Measurements from ENCODE around the gene GUSB. TPM values are rescaled to one million over a fixed set of nuclear protein-coding genes. Genes with fewer than 3 reads are reported as not detected.
"Not testable (repeated sequence)": the region's sequence is repeated elsewhere in the genome, so short reads cannot be mapped to it uniquely, and the experiment has no call there.

GUSB gene
- total and polyA plus RNA-seq, 4 donors = 45.2 to 94.7 (median 53.0) TPM

DNA sequence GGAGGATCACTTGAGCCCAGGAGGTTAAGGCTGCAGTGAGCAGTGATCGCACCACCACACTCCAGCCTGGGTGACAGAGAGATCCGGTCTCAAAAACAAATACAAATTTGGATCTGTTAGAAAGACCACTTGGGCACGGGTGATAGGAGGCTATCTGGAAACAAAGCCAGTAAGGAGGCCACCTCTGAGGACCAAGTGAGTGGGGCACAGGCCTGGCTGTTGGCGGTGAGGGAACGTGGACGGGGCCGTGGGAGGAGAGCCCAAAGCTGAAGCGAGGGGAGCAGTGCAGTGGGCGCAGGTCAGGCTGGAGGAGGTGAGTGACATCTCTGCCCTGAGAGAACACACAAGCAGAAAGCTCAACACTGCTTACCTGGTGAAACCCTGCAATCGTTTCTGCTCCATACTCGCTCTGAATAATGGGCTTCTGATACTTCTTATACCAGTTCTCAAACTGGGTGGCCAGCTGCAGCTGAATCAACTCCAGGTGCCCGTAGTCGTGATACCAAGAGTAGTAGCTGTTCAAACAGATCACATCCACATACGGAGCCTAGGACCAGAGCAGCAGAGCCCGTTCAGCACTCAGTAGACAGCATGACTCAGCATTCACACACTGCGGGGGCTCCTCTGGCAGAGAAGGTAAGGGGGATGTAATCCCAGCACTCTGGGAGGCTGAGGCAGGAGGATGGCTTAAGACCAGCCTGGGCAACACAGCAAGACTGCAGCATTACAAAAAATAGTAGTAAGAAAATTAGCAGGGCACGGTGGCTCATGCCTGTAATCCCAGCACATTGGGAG, 14.5 kb downstream of the GUSB start:
- Histone ChIP-seq H3K27me3 (ENCODE audit: control insufficient read depth in 4 of 4, insufficient read depth in 4 of 4, low read length in 3 of 4) (no peaks in the 10 kb centered on the region), H3K9ac (ENCODE audit: low read depth in 1 of 2, low read length in 2 of 2) (no peak overlapping the region), H3K4me3 (ENCODE audit: low read depth in 1 of 3, low read length in 3 of 3) (no peak overlapping the region), H3K9me3 (ENCODE audit: control insufficient read depth in 4 of 4, low read length in 3 of 4) (no peaks in the 10 kb centered on the region), H3K4me1 (ENCODE audit: control insufficient read depth in 4 of 4, insufficient read depth in 4 of 4, low read length in 3 of 4) (peaks cover 0 to 1% (median 0%) of the 10 kb centered on the region in 4 donors), H3K36me3 (ENCODE audit: control insufficient read depth in 4 of 4, insufficient read depth in 3 of 4, low read depth in 1 of 4, low read length in 3 of 4) (peaks cover 8 to 70% (median 50%) of the 10 kb centered on the region in 4 donors), H3K27ac (ENCODE audit: low read depth in 1 of 2, low read length in 2 of 2) (no peak overlapping the region)
- no peak for TF ChIP-seq REST (IDR thresholded peaks at IDR 0.05)
- TF ChIP-seq NR2F2 (IDR thresholded peaks at IDR 0.05) = no peak
- no peak for TF ChIP-seq FOXA1 (IDR thresholded peaks at IDR 0.05)
- TF ChIP-seq TAF1 (conservative IDR thresholded peaks at IDR 0.05) = no peak
- TF ChIP-seq SP1 (IDR thresholded peaks at IDR 0.05) = no peak
- TF ChIP-seq FOXA2 (IDR thresholded peaks at IDR 0.05) = no peak
- TF ChIP-seq GABPA (IDR thresholded peaks at IDR 0.05 in 1 of 2, conservative IDR thresholded peaks at IDR 0.05 in 1 of 2) = no peak
- TF ChIP-seq, protein P1, sequence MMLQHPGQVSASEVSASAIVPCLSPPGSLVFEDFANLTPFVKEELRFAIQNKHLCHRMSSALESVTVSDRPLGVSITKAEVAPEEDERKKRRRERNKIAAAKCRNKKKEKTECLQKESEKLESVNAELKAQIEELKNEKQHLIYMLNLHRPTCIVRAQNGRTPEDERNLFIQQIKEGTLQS (IDR thresholded peaks at IDR 0.05) = no peak
- no peak for TF ChIP-seq MAX (IDR thresholded peaks at IDR 0.05)
- TF ChIP-seq EGR1 (IDR thresholded peaks at IDR 0.05; ENCODE audit: low read depth in 2 of 2) = no peak
- WGBS = 96% methylated on average over 17 of the region's 17 CpGs
- DNase-seq (ENCODE audit: low spot score) = no peak

DNA sequence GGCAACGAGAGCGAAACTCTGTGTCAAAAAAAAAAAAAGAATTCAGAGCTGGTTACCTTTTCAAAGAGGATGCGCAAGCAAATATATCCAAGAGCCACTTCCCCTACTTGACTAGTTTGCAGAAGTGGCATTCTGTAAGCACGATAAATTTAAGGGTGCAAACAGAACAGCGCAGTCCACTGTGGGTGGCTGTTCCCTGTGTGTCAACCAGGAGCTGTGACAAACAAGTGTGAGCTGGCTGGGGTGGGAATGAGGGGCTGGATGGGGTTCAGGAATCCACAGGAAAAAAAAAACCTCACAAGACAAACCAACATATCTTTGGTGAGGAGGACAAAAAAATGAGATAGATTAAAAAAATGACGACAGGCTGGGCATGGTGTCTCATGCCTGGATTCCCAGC, 15.9 kb downstream of the GUSB start:
- peaks cover 0 to 16% (median 10%) of the 10 kb centered on the region in 4 donors for H3K4me1 ChIP-seq (ENCODE audit: control insufficient read depth in 4 of 4, insufficient read depth in 4 of 4, low read length in 3 of 4)
- H3K9ac ChIP-seq (ENCODE audit: low read depth in 1 of 2, low read length in 2 of 2) = no peak overlapping the region
- DNase-seq (ENCODE audit: low spot score) = no peak
- H3K9me3 ChIP-seq (ENCODE audit: control insufficient read depth in 4 of 4, low read length in 3 of 4) = no peaks in the 10 kb centered on the region
- no peaks in the 10 kb centered on the region for H3K27me3 ChIP-seq (ENCODE audit: control insufficient read depth in 4 of 4, insufficient read depth in 4 of 4, low read length in 3 of 4)
- peaks cover 8 to 60% (median 47%) of the 10 kb centered on the region in 4 donors for H3K36me3 ChIP-seq (ENCODE audit: control insufficient read depth in 4 of 4, insufficient read depth in 3 of 4, low read depth in 1 of 4, low read length in 3 of 4)
- H3K27ac ChIP-seq (ENCODE audit: low read depth in 1 of 2, low read length in 2 of 2) = no peak overlapping the region
- H3K4me3 ChIP-seq (ENCODE audit: low read depth in 1 of 3, low read length in 3 of 3) = no peak overlapping the region
- WGBS = 94% methylated on average over 6 of the region's 6 CpGs
- TF ChIP-seq HNF4A (conservative IDR thresholded peaks at IDR 0.05) = no peak
- TF ChIP-seq, protein P2, sequence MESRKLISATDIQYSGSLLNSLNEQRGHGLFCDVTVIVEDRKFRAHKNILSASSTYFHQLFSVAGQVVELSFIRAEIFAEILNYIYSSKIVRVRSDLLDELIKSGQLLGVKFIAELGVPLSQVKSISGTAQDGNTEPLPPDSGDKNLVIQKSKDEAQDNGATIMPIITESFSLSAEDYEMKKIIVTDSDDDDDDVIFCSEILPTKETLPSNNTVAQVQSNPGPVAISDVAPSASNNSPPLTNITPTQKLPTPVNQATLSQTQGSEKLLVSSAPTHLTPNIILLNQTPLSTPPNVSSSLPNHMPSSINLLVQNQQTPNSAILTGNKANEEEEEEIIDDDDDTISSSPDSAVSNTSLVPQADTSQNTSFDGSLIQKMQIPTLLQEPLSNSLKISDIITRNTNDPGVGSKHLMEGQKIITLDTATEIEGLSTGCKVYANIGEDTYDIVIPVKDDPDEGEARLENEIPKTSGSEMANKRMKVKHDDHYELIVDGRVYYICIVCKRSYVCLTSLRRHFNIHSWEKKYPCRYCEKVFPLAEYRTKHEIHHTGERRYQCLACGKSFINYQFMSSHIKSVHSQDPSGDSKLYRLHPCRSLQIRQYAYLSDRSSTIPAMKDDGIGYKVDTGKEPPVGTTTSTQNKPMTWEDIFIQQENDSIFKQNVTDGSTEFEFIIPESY (IDR thresholded peaks at IDR 0.05) = no peak

GRCh38 chr7:65964671-65965070, 17.3 kb downstream of the GUSB start:
- Histone ChIP-seq H3K36me3 (ENCODE audit: control insufficient read depth in 4 of 4, insufficient read depth in 3 of 4, low read depth in 1 of 4, low read length in 3 of 4) (peaks cover 8 to 57% (median 44%) of the 10 kb centered on the region in 4 donors), H3K4me1 (ENCODE audit: control insufficient read depth in 4 of 4, insufficient read depth in 4 of 4, low read length in 3 of 4) (peaks cover 0 to 30% (median 22%) of the 10 kb centered on the region in 4 donors)
- not testable (repeated sequence) for DNase-seq (ENCODE audit: low spot score); H3K4me3 ChIP-seq (ENCODE audit: low read depth in 1 of 3, low read length in 3 of 3); H3K9ac ChIP-seq (ENCODE audit: low read depth in 1 of 2, low read length in 2 of 2); H3K9me3 ChIP-seq (ENCODE audit: control insufficient read depth in 4 of 4, low read length in 3 of 4); H3K27me3 ChIP-seq (ENCODE audit: control insufficient read depth in 4 of 4, insufficient read depth in 4 of 4, low read length in 3 of 4); H3K27ac ChIP-seq (ENCODE audit: low read depth in 1 of 2, low read length in 2 of 2)
- WGBS = 92% methylated on average over 3 of the region's 3 CpGs

All from liver (tissue), 9 donors.